Measurements from ENCODE around the gene NPEPL1. TPM values are rescaled to one million over a fixed set of nuclear protein-coding genes. Genes with fewer than 3 reads are reported as not detected.

The NPEPL1 gene
- total and polyA plus RNA-seq, 2 of the 8 experiments (the other 6 are each of a cell fraction or from before 2014, with no cell fraction given): 12.4 to 26.8 TPM

DNA sequence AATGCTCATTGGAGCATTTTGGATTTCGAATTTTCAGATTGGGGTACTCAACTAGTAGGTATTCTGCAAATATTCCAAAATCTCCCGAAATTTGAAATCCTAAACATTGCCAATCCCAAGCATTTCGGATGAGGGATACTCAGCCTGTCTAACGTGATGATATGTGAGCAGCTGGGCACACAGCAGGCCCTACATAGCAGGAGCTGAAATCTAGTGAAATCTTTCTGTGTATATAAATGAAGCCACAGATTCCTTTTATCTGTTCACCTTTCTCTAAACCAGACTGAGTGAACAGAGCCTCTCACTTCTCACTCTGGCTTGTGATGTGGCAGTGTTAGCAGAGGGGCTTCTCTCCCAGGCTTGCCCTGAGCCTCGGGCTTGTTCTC lies 23.7 kb upstream of the NPEPL1 start:
- Histone ChIP-seq H3K79me1 (ENCODE audit: low read depth, low read length) (peaks cover 2% of the 10 kb centered on the region), H2BK12ac (ENCODE audit: low read depth, low read length) (peak overlapping the region; percentile 96), H3K27ac (ENCODE audit: low read depth, low read length) (peak overlapping the region; percentile 94), H4K8ac (ENCODE audit: extremely low read depth, insufficient read depth, low read length) (peak overlapping the region; percentile 96), H3K4me2 (ENCODE audit: insufficient read depth in 1 of 2, low read depth in 2 of 2, low read length in 2 of 2) (peak overlapping the region; percentile 49 to 84), H2AK5ac (ENCODE audit: low read depth, low read length) (peak overlapping the region; percentile 99), H2BK5ac (ENCODE audit: low read depth, low read length) (peak overlapping the region; percentile 100), H3K56ac (replicated peaks; ENCODE audit: insufficient read length, low read depth, low read length) (peak overlapping the region; percentile 73), H3K9ac (replicated peaks in 1 of 4; ENCODE audit: extremely low read depth in 1 of 4, low read depth in 3 of 4, low read length in 3 of 4) (peak overlapping the region in 3 of 4 experiments; percentile 36 to 65 (median 64); a peak in 5 of 7 replicates), H3K36me3 (ENCODE audit: control insufficient read depth in 2 of 4, insufficient read depth in 4 of 4, low read length in 3 of 4) (peaks cover 10 to 49% (median 15%) of the 10 kb centered on the region in 4 experiments), H3K23ac (ENCODE audit: insufficient read length) (peak overlapping the region; percentile 17), H3K9me3 (ENCODE audit: insufficient read depth in 2 of 2, low read depth in 1 of 2, low read length in 1 of 2) (no peaks in the 10 kb centered on the region), H3K4me3 (ENCODE audit: extremely low read depth in 1 of 4, insufficient read depth in 2 of 4, low read depth in 3 of 4, low read length in 4 of 4) (peak overlapping the region in 2 of 4 experiments; percentile 5 to 25; a peak in 2 of 8 replicates), H4K5ac (ENCODE audit: insufficient read length, low read depth, low read length) (peak overlapping the region; percentile 98), H3K4me1 (replicated peaks in 1 of 4; ENCODE audit: control insufficient read depth in 3 of 4, insufficient read depth in 4 of 4, low read length in 3 of 4) (peaks cover 16 to 34% (median 29%) of the 10 kb centered on the region in 4 experiments), H3K18ac (ENCODE audit: extremely low read depth, low read length) (peak overlapping the region; percentile 99), H3K4ac (replicated peaks; ENCODE audit: insufficient read length, low read depth, low read length) (peak overlapping the region; percentile 99), H2AFZ (ENCODE audit: low read length) (no peak overlapping the region), H2BK15ac (ENCODE audit: low read length) (no peak overlapping the region), H3K23me2 (ENCODE audit: low read depth, low read length) (0 out of 2 replicates have a peak, but pooled peaks cover 2% of the 10 kb centered on the region), H4K91ac (replicated peaks; ENCODE audit: insufficient read length, low read length) (peak overlapping the region; percentile 100), H2BK20ac (ENCODE audit: low read length) (peak overlapping the region; percentile 98; the same call in 1 of the 2 replicates), H3K14ac (ENCODE audit: insufficient read length) (no peak overlapping the region), H3K27me3 (replicated peaks in 1 of 4; ENCODE audit: control insufficient read depth in 3 of 4, extremely low read depth in 1 of 4, insufficient read depth in 3 of 4, low read length in 3 of 4) (no peaks in the 10 kb centered on the region), H3K79me2 (ENCODE audit: control insufficient read depth in 1 of 2, insufficient read depth in 2 of 2, low read length in 2 of 2) (peaks cover 0 to 46% of the 10 kb centered on the region in 2 experiments; a peak in 2 of 4 replicates), H2BK120ac (replicated peaks; ENCODE audit: low read depth, low read length) (peak overlapping the region; percentile 100), H4K20me1 (replicated peaks in 1 of 2; ENCODE audit: control insufficient read depth in 1 of 2, insufficient read depth in 2 of 2, low read length in 2 of 2) (no peaks in the 10 kb centered on the region)
- 36% methylated on average over 5 of the region's 5 CpGs; no CpG with 5 or more reads in 1 of the 2 experiments for WGBS, 2 experiments (ENCODE audit: extremely low coverage in 1 of 2, insufficient coverage in 1 of 2, insufficient read length in 1 of 2, insufficient replicate concordance in 2 of 2, low coverage in 1 of 2, low lambda C conversion rate in 2 of 2, missing lambda C conversion rate in 1 of 2)
- no peak for DNase-seq (ENCODE audit: low read depth in 1 of 2, low spot score in 2 of 2)
- POLR2A ChIA-PET (ENCODE audit: partially characterized antibody): interaction anchor here (0.8 to 15.3 kb wide), 23 partner anchors 9 to 278 kb away, joined by 3 to 242 read pairs (median 4); partner anchors contain the start of genes GNAS and STX16
- FAIRE-seq: no peak
- CTCF ChIA-PET (ENCODE audit: partially characterized antibody): interaction anchor here (1.0 to 4.9 kb wide), 5 partner anchors 10 to 171 kb away, joined by 3 to 34 read pairs (median 4); partner anchors contain the start of gene STX16
- TF ChIP-seq ASH2L (IDR thresholded peaks at IDR 0.05; ENCODE audit: low read length): no peak
- TF ChIP-seq SP2 (IDR thresholded peaks at IDR 0.05; ENCODE audit: low read length): no peak

Measured in H1 (cell line).